Coronary artery (tissue), 2 donors: ENCODE data around the gene OMA1.
A peak's percentile ranks its signal among the peaks of the same experiment; 100 is the strongest.

Experiments
- DNase-seq: peaks from one replicate; pipeline ENCODE4 v3.0.0-alpha.2; 2017; ENCODE audit warnings: low spot score
- H3K27ac ChIP-seq, 2 donors: fragments of 200-600 bp; sonication (generic); one replicate each; pipeline ENCODE4 v1.5.1; 2016 to 2019
- H3K4me3 ChIP-seq: fragments of 200-600 bp; sonication (generic); 2 replicates; pipeline ENCODE4 v1.5.1; 2016; ENCODE audit warnings: mild to moderate bottlenecking, moderate library complexity
- TF ChIP-seq, protein P1 (sequence below): fragments of 200-600 bp; sonication (generic); IDR thresholded peaks from one replicate; pipeline ENCODE4 v1.5.1; 2019; ENCODE audit warnings: antibody characterized with exemption

The OMA1 gene

DNA sequence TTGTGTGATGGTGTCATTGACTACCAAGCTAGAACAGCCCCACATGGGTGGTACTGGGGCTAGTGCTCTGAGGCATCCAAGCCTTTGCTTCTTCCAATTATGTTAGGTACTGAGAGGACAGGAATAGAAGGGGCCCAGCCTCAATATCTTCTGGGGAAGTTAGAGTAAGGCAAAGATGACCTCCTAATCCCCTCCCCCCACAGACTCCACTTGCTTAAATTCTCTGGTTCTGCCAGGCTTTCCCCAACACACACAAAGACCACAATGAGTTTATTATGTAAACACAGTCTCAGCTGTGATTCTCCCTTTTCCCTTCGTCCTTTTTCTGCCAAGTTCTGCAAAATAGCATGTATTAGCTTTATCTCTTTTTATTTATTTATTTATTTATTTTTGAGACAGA is 33.7 kb upstream of the OMA1 start:
- no peak for DNase-seq
- Histone ChIP-seq H3K4me3 (no peak overlapping the region), H3K27ac (no peak overlapping the region)
- TF ChIP-seq, protein P1, sequence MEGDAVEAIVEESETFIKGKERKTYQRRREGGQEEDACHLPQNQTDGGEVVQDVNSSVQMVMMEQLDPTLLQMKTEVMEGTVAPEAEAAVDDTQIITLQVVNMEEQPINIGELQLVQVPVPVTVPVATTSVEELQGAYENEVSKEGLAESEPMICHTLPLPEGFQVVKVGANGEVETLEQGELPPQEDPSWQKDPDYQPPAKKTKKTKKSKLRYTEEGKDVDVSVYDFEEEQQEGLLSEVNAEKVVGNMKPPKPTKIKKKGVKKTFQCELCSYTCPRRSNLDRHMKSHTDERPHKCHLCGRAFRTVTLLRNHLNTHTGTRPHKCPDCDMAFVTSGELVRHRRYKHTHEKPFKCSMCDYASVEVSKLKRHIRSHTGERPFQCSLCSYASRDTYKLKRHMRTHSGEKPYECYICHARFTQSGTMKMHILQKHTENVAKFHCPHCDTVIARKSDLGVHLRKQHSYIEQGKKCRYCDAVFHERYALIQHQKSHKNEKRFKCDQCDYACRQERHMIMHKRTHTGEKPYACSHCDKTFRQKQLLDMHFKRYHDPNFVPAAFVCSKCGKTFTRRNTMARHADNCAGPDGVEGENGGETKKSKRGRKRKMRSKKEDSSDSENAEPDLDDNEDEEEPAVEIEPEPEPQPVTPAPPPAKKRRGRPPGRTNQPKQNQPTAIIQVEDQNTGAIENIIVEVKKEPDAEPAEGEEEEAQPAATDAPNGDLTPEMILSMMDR: no peak

DNA sequence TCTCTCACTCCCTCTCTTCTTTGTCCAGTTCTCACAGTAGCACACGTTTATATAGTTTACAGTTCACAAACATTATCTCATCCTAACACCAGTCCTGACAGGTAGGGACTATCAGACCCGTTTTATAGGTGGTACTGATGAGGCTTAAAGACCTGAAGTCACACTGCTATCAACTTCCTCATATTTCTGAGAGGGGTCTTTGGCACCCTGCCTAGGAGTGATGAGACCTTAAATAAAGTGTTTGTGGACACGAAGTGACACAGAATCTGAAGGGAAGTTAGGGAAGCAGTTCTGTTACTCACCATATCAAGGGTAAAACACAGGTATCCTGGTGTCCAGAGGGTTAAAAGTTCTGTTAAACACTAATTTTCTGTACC is 31.1 kb upstream of the OMA1 start:
- peak overlapping the region; percentile 66 for H3K4me3 ChIP-seq
- no peak for DNase-seq
- peak overlapping the region in 1 of 2 donors; percentile 3 for H3K27ac ChIP-seq
- TF ChIP-seq, protein P1: no peak

DNA sequence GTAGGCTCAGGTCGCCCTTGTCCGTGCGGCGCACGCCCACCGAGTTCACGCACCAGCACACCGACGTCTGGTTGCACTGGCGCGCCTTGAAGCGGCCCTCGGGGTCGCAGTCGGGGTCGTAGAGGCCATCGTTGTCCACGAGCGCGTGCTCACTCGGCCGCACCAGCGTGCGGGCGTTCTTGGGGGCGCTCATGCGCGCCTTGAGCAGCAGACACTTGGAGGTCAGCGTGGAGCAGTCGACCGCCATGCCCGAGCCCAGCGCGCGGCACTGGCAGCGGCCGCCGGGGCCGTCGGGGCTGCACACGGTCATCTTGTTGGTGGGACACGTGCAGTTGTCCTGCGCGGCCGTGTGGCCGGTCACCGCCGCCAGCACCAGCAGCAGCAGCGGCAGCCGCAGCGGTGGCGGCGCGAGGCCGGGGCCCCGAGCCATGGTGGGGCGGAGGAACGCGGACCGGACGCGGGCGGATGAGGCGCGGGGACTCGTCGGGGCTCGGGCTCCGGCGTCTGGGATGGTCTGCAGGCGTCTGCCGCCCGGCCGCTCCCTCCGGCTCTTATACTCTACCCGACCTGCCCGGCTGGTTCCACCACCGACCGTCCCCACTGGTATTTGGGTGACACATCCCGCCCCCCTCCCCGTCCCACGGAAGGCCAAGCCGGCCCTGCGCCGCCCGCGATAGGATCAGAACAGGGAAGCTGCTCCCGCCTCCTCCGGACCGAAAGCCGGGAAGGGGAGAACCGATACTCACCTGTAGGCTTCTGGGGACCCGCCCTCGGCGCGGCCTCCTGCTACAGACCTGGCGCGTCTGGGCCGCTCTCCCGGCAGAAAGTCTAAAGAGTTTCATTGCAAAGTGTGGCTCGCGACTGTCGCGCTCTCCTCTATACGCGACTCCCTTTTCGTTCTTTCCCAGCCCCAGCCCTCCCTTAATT is 30.5 kb upstream of the OMA1 start, which contains the start of gene TACSTD2:
TSS of gene TACSTD2 (minus strand) at position 526 of the 927 bp plus-strand sequence. CDS start at position 430, 96 bp downstream.
- Histone ChIP-seq H3K4me3 (peak within 1 kb of the TSS; percentile 66), H3K27ac (peak within 1 kb of the TSS in 1 of 2 donors; percentile 3)
- TF ChIP-seq, protein P1: no peak
- no peak for DNase-seq

DNA sequence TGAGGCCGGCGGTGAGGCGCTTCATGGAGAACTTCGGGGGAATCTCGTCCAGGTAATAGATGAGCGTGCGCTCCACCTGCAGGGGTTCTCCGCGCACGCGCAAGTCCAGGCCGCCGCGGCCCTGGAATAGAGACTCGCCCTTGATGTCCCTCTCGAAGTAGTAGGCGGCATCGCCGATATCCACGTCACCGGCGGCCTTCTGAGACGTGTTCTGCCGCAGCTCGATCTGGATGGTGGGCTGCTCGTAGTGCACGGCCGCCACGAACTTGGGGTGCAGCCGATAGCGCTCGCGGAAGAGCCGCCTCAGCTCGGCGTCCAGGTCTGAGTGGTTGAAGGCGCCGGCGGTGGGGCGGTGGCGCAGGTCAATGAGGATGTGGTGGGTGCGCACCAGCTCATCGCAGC is 29.8 kb upstream of the OMA1 start:
- H3K27ac ChIP-seq: no peak overlapping the region
- peak overlapping the region; percentile 66 for H3K4me3 ChIP-seq
- no peak for DNase-seq
- TF ChIP-seq, protein P1: no peak

DNA sequence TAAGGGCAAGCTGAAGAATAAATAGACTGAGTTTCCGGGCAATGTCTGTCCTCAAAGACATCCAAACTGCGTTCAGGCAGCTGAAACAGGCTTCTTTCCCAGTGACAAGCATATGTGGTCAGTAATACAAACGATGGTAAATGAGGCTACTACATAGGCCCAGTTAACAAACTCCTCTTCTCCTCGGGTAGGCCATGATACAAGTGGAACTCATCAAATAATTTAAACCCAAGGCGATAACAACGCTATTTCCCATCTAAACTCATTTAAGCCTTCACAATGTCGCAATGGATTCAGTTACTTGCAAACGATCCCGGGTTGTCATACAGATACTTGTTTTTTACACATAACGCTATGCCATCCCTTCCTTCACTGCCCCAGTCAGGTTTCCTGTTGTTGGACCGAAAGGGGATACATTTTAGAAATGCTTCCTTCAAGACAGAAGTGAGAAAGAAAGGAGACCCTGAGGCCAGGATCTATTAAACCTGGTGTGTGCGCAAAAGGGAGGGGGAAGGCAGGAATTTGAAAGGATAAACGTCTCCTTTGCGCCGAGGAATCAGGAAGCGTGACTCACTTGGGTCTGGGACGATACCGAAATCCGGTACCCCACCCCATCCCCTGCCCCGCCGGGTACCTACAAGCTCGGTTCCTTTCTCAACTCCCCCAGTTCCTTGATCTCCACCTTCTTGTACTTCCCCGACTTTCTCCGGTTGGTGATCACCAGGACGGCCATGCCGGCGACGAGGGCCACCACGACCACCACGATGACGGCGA is 29.2 kb upstream of the OMA1 start:
- no peak for DNase-seq
- TF ChIP-seq, protein P1: no peak
- Histone ChIP-seq H3K4me3 (peak overlapping the region; percentile 66), H3K27ac (no peak overlapping the region)

DNA sequence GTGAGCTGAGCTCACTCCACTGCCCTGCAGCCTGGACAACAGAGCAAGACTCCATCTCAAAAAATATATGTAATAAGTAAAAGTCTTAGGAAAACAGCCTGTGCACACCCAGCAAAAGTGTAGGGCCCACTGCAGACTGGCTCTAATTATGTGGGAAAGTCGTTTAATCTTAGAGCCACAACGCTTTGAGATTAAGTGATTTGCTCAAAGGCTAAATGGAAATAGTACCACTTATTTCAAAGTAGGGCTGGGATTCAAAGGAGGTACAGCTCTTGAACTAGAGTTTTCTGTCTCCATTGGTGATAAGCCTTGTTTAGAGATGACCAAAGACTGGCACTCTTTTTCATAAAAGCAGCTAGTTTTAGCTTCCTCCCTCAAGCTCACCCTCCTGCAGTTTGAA is 28.3 kb upstream of the OMA1 start:
- H3K4me3 ChIP-seq: no peak overlapping the region
- DNase-seq: no peak
- TF ChIP-seq, protein P1: no peak
- no peak overlapping the region for H3K27ac ChIP-seq
